HG03432 (cell line): ENCODE data around the gene HOXA4.

Source experiments
- ATAC-seq: cut with Tn5 transposase; IDR thresholded peaks from one replicate; pipeline ENCODE4 v1.9.1; 2021; ENCODE audit warnings: mild to moderate bottlenecking, moderate library complexity; ENCODE audit not compliant: unreplicated experiment

HOXA4 gene

DNA sequence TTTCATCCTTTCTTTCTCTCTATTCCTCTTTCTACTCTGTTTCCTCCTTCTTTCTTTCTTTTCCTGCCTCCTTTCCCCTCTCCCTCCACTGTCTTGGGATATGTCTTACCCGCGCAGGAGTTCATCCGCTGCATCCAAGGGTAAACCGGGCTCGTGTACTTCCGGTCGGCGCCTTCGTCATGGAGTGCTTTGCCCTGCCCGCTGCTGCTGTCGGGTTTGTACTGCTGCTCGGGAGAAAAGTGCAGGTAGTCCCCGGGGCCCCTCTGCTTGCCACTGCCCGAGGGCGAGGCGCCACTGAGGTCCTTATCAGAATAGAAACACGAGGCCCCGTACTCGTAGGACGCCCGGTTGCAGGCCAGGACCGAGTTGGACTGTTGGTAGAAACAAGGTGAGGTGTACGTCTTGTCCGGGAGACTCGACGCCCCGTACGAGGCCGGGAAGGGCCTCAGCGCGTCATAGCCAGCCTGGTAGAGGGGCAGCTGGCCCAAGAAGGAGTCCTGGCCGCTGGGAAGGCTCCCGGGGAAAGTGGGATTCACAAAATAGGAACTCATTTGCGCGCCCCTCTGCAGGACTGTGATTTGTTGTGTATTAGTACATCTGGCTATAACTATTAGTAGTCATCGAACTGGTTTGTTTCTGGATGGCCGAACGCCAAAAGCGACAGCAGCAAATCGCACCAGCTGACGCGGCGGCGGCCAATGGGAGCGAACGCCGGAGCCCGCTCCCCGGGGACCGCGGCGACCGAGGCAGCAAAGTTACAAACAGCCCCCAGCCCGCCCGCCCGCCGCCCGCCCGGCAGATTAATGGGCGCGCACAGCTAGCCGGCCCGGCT lies 16.9 kb upstream of the HOXA4 start, which contains the start of gene HOXA6:
TSS of gene HOXA6 (minus strand) at position 576 of the 832 bp plus-strand sequence. CDS start at position 551, 25 bp downstream.
- ATAC-seq = no peak

DNA sequence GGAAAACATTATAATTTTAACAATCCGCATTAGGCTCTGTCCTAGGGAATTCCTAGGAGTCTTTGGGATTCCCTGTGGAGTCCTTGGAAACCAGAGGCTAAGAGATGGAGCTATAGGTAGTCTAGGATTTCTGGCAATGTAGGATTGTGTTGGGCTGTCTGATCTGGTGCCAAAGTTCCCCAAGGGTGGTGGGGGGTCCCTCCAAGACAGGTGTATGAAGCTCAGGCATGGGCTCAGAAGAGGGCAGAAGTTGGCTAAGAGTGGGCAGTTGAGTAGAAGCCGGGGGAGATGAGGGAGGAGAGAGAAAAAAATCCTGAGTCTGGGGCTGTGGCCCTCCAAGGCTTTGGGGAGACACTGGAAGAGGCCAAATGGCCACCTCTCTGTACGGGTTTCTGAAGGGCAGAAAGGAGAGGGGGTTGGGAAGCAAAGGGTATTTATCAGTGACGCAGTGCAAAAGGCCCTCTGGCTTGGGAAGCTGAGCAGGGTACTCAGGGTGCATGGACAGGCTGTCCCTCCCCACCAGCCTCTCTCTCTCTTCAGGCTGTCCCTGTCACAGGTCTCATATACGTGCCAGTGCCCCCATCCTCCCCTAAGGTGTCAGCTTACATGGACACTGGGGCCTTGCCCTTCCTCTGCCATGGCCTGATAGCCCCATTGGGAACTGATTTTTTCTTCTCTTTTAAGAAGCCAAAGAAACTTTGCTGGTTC lies 16.1 kb upstream of the HOXA4 start:
- ATAC-seq = no peak

DNA sequence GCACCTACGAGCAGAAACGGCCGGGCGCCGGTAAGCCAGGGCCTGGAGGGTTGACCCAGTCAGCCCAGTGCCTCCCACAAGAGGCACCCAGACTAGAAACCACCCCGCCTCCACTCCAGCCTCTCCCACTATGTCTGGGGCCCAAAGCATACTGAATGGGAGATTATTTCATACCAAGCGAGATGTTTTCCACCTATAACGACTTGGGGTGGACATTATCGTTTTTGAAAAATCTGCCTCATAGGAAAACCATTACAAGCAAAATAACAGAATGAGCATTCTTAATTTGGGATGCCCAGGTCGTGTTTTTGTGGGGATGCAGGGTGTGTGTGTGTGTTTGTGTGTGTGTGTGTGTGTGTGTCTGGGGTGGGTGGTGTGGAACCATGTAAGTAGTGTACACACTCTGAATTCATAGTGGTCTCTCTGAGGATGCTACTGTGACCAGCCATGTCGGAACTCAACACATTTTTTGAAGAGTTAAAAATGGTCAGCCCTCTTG lies 15.4 kb upstream of the HOXA4 start:
- no peak for ATAC-seq

DNA sequence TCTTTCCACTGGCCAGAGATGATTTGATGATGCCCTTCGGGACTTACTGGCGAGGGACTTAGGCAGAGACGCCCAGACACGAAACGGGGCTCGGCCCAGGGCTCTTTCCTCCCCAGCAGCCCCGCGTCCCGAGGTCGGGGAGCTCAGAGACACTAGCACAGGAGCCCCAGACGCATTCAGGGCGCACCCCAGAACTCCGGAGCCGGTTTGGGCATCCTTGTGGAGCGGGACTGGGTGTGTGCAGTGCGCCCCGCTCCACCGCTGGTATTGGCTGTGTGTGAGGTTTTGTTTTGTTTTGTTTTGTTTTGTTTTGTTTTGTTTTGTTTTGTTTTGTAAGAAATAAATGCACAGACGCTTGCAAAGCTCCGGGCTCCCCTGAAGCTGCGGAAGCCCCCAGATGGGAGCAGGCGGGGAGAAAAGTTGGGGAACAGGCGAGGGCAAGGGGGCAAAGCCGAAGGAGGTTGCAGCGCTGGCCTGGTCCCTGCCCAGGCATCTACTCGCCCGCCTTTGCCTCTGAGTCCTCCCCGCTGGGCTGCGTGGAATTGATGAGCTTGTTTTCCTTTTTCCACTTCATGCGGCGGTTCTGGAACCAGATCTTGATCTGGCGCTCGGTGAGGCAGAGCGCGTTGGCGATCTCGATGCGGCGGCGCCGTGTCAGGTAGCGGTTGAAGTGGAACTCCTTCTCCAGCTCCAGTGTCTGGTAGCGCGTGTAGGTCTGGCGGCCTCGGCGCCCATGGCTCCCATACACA lies 14.8 kb upstream of the HOXA4 start:
- ATAC-seq = no peak

DNA sequence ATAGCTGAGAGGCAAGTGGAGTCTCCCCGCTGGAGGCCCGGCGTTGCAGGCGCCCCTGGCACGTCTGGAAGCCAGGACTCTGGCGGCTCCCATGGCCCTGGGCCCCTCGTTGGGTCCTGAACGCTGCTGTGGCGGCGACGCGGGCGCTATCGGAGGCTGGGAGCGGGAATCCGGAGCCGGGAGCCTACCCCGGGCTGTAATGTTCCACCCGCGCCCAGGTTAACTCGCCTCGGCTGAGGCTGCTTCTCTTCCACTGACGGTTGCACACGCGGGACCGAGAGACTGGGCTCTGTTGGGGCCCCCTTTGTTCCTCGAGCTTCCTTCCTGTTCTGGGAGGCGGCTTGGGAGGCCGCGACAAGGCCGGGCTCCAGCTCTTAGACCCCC lies 14.2 kb upstream of the HOXA4 start:
- no peak for ATAC-seq

DNA sequence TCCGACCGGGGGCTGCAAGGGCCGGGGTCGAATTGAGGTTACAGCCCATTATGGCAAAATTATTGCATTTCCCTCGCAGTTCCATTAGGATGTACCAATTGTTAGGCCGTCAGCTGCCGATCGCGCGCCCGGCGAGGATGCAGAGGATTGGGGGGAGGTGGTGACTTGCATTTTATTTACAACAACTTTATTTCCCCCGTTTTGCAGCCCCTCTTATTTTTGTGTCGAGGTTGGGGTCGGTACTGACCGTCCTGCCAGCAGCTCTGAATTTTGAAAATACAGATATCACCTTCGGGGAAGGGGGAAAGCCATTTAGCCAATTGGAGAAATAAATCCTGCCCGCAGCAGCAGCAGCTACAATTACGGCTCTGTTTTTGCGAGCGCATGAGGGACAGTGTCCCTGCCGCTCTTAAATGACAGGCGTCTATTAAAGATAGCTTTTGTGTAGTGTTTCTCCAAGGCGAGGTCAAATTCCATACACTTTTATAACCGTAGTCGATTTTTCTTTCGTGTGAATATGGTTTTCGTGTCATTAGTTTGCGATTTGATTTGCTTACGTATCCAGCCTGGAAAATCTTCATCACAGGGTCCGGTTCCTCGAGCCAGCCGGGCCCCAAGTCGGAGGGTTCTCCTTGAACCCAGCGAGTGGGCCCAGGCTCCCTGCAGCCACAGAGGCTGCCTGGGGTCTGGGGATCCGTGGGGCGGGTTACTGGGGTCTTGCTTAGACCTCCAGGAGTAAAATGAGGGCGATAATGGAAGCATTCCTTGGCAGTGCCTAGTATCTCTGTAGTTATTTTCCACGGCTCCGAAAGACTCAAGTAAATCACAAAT lies 13.6 kb upstream of the HOXA4 start:
- no peak for ATAC-seq

DNA sequence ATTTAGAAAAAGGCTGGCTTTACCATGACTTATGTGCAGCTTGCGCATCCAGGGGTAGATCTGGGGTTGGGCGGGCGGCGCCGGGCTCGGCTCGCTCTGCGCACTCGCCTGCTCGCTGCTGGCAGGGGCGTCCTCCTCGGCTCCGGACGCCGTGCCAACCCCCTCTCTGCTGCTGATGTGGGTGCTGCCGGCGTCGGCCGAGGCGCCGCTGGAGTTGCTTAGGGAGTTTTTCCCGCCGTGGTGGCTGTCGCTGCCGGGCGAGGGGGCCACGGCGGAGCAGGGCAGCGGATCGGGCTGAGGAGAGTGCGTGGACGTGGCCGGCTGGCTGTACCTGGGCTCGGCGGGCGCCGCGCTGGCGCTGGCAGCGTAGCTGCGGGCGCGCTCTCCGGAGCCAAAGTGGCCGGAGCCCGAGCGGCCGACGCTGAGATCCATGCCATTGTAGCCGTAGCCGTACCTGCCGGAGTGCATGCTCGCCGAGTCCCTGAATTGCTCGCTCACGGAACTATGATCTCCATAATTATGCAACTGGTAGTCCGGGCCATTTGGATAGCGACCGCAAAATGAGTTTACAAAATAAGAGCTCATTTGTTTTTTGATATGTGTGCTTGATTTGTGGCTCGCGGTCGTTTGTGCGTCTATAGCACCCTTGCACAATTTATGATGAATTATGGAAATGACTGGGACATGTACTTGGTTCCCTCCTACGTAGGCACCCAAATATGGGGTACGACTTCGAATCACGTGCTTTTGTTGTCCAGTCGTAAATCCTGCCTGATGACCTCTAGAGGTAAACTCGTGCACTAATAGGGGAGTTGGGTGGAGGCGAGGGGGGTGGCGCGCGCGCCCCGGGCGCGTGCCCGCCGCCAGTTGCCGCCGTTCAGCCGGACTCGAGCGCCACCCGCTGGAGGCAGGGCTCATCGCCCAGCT lies 12.7 kb upstream of the HOXA4 start, which contains the start of gene HOXA5:
TSS of gene HOXA5 (minus strand) at position 659 of the 927 bp plus-strand sequence. CDS start at position 585, 74 bp downstream.
- ATAC-seq = no peak

DNA sequence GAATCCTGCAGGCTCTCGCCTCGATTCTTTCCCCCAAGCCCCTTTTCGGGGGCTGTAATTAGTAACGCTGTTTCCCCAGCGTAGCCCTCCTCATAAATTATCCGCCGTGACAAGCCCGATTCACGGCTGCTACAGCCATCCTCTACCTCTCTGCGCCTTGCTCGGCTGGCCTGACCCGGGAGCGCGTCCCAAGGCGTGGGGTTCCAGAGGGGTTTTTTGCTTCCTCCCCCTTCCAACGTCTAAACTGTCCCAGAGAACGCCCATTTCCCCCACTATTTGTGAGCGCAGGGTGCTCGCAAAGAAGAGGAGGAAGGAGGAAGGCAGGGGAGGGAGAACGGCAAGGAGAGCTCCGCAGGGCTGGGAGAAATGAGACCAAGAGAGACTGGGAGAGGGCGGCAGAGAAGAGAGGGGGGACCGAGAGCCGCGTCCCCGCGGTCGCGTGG lies 12.0 kb upstream of the HOXA4 start:
- ATAC-seq = no peak

DNA sequence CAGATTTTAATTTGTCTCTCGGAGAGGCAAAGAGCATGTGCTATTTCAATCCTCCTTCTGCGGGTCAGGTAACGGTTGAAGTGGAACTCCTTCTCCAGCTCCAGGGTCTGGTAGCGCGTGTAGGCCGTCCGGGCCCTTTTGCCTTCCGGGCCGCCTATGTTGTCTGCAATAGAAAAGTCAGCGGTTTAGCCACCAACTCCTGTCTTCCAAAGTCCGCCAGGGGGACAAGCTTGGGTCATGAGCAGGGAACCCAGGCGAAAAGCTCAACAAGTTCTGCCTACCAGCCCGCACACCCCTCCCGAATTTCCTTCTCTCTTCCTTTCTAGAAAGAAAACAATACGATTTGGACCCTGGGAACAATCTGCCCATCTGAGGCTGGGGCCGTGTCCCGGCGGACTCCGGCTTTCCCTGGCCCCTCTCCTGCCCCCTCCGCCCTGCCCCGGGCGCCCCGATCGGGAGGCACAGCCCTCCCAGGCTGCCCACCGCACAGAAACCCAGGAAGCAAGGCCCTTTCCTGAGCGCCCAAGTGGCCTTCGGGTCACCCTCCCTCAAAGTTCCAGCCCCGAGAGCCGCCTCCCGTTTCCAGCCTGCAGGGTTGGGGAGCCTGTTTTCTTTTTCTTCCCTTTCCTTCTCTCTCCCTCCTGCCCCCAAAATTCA lies 11.5 kb upstream of the HOXA4 start:
- no peak for ATAC-seq

DNA sequence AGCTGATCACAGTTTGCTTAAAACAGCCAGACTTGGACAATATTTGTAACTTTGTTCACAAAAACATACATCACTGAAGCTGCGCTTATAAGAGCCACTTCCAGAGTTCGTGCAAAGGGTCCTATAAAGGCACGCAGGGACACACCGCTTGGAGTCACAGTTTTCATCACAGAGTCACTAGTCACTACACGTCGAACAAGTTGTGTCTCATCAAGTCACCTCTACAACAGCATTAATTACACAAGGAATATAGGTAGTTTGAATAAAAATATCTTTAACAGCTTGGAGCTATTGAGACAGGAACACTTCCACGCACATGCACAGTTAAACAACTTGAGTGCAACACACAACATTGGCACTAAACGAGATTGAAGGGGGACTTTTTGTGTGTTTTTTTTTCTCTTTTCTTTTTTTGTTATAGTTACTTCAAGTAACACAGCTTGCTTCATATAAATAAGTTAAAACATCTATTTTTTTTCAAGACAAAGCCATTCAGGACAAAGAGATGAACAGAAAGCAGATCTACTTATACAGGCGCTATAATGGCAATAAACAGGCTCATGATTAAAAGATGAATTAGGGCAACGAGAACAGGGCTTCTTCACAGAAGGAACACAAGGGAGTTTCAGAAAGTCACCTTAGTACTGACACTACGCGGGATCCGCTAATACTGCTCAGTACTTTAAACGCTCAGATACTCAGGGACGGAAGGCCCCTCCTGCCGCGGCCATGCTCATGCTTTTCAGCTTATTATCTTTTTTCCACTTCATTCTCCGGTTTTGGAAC lies 10.8 kb upstream of the HOXA4 start:
- no peak for ATAC-seq

DNA sequence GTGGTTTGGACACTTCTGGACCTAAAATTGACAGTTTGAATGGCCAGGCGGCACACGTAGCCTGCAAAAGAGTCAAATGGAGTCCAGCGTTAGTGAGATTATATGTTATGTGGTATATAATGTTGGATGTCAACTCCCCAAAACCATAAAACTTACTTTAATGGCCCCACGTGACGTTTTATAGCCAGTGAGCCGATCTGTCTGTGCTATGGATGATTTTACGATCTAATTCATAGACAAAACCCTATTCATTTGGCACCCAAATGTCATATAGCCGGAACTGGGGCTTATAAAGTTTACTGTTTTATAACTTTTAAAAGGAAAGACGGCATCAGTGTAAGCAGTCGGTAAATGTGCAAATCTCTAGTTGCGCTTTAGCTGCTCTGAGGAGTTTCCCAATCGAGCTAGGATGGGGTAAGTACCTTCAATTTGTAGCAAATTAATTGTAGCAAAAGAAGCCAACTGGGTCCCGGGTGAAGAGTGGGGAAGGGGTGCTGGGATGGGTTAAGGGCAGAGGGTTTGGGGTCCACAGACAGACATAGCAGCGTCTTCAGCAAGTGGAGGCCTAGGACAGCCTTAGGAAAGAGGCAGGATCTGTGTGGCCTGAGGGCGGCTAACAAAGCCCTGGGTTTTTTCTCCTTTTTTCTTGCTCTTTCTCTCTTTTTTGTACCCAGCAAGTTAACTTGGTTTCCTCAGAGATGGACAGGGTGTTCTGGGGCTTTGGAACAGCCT lies 9.7 kb upstream of the HOXA4 start:
- ATAC-seq = no peak

DNA sequence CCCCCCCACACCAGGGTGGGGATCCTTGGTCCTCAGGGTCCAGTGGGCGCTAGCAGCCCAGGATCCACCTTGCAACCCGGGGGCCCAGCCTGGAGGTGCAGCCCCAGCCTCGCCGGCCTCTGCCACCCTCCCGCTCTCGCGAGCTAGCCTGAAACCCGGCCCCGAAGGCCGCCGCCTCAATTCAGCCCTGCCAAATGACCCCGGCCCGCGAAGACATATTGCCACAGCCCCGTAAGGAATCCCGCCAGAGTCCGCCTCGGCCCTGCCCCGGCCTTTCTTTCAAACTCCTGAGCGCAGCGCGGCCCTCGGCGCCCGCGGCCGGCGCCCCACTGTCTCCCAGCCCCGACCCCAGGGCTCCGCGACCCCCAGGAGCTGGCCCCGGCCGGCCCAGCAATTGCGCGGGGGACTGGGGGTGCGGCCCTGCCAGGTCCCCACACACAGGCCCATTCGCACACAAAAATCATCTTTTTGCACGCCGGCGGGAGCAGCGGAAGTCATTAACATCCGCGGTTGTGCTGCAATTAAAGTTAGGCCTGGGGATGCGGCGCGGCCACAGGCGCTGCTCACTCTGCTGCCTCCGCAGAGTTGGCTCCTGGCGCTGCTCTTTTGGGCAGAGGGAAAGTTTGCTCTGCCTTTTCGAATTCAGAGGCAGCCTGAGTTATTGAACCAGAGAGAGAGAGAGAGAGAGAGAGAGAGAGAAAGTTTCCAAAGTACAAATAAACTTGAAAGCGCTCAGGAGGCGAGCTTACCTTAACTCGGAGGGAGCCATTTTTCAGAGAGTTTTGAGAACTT lies 9.0 kb upstream of the HOXA4 start:
- no peak for ATAC-seq

DNA sequence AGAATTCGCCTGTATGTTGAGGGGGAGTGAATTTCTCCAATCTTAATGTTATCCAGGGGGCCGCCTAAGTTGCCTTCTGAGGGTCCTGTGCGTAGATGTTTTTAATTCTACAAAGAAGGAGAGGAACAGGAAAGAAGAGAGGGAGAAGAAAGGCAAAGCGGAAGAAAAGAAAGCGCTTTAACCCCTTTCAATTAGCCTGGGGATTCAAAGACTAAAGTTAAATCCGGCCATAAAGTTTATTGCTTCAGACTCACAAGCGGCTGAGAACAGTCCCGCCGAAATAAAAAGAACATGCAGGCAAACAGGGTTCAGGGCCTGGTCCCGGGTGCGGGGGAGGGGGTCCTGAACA lies 8.4 kb upstream of the HOXA4 start:
- ATAC-seq = no peak

DNA sequence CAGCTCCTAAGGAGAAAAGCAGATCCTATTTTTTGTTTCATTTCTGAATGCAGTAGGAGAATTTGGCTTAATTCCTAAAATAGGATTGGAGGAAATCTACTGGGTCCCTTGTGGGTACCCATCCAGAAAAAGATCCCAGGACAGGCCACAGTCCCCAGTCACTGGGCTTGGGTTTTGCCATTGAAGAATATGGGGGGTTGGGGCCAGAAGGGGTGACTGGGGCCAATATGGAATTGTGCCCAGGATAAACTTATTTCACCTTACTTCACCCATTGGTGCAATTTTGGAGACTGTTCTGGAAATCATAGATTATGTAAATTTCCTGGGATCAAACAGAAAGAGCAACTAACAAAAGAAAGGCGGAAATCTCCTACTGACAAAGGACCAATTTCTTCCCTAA lies 7.9 kb upstream of the HOXA4 start:
- no peak for ATAC-seq

DNA sequence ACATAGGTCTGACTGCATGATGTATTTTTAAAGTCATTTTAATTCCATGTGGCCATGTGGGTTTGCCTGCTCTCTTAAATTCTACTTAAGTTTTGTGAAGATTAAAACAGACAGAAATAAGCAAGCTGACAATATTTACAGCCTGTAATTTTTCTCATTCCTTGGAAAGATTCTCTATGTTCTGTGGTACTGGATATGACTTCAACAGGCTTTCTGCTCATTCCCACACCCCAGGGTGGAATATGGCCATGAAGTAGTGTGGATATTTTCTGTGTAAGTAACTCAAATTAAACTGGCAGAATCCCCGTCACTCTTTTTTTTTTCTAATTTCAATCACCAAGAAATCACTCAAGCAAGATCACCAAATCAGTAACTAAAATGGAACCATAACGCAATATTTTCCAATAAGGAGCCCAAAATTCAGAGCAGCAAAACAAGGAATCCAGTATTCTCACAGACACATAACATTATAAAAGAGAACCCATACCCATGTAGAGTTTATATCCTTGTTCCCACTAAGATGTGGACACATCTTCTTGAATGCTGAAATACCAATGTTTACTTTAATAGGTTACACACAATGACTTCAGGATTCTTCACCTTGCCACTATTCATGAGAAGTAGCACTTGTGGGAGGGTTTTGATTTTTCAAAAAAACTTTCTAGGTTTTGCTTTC lies 7.2 kb upstream of the HOXA4 start:
- ATAC-seq = no peak

DNA sequence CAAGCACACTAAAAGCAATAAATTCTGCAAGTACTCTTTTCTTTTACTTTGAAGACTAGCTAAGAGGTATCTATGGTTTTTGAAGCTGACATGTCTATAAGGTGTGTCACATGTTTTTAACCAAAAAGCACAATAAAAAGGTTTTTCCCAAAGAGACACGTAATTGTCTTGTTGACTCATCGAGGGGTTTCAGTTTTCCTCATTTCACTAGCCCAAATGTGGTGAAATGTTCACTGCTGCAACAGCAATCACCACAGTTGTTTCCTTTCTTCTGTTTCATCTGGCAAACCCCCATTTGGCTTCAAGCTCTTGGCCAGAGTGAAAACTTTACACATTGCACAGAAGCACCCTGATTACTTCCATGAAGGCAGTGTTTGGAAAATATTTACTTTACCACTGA lies 3.8 kb upstream of the HOXA4 start:
- peak; percentile 60 for ATAC-seq
